Heart left ventricle (tissue), 13 donors: ENCODE results near the gene TTC7B.

ENCODE experiments used
- POLR2A ChIP-seq, 2 donors: fragments of 450-650 bp; IDR thresholded peaks; one replicate each; pipeline ENCODE4 v1.6.1; 2017; ENCODE audit warnings: antibody characterized with exemption in 2 of 2, mild to moderate bottlenecking in 2 of 2, moderate library complexity in 2 of 2
- TF ChIP-seq, protein P1 (sequence below), 12 donors: fragments of 200-600 bp; sonication (generic) in 4 of 12; IDR thresholded peaks; one replicate each; pipeline versions ENCODE4 v1.5.0 to v1.8.0; 2018 to 2022; ENCODE audit warnings: antibody characterized with exemption in 12 of 12, mild to moderate bottlenecking in 5 of 12
- donor health status: ischemic (EF 13 %, LVEDD 7.1; RV severe dilation, severe dysfunction).
- donor health status: DM: no; HTN: yes; CAD: no.
- donor health status: DM: no; HTN: no; CAD: no.
- donor health status: ischemic (EF 25% LVEDD 6.9; RV normal size, moderate dysfunction).
- donor health status: ischemic (EF 25% LVEDD 5.7; RV mildly dilated, moderate dysfunction).
- donor health status: ischemic (EF 35%, LVEDD 5.7; RV mildly dilated, moderate dysfunction).
- donor health status: nonischemic (EF 11% LVEDD 7.7; RV severe dilation, severe dysfunction).
- donor health status: DM: yes; HTN: yes; CAD: no.
- donor health status: PGD.
- donor health status: ischemic (EF 29% LVEDD 5.4; RV normal size, mild dysfunction).
- donor health status: nonischemic (EF 23%, LVEDD 6.1; RV moderate dilation, normal function).

DNA sequence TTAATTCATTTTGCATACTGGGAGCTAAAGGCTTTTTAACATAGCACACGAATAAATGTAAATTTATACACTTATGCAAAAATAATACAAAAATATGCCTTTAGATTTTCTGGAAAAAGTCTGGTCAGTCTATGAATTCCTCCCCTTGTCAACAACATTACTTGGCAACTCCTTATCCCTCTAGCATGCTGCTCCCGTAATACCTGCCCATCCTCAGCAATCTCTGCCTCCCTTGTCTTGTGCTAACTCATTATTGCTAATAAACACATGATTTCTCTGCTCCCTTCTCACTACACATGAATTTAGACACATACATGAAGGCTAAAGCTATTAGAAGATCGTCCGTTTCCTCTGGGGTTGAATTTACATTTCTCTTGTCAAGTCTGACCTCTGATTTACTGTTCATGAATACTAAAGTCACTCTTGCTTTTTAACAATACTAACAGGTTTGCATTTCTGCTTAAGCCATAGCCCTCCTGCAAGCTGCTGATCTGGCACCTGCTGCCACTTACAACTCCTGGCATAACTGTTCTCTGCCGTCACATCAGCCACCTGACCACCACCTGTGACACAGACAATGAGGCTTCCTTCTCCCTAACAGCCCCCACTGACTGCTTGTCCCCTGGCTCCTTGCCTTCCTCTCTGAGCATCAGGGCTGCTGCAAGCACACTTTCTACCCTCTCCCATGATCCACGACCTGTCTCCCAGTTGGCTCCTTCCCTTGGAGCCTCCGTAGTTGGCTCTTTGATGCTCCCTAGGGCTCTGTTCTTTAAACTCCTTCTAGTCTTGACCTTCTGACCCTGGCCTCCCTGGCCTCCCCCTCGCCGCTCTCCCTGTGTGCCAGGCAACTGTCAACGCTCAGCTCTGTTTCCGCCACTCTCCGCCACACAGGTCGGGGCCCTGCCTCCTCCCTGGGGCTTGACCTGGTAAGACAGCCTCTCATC, 241.8 kb downstream of the TTC7B start:
- TF ChIP-seq POLR2A (IDR thresholded peaks at IDR 0.05), result no peak
- TF ChIP-seq, protein P1, sequence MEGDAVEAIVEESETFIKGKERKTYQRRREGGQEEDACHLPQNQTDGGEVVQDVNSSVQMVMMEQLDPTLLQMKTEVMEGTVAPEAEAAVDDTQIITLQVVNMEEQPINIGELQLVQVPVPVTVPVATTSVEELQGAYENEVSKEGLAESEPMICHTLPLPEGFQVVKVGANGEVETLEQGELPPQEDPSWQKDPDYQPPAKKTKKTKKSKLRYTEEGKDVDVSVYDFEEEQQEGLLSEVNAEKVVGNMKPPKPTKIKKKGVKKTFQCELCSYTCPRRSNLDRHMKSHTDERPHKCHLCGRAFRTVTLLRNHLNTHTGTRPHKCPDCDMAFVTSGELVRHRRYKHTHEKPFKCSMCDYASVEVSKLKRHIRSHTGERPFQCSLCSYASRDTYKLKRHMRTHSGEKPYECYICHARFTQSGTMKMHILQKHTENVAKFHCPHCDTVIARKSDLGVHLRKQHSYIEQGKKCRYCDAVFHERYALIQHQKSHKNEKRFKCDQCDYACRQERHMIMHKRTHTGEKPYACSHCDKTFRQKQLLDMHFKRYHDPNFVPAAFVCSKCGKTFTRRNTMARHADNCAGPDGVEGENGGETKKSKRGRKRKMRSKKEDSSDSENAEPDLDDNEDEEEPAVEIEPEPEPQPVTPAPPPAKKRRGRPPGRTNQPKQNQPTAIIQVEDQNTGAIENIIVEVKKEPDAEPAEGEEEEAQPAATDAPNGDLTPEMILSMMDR (IDR thresholded peaks at IDR 0.05), result no peak
